CD4-positive, alpha-beta T cell (primary cell): ENCODE measurements around the gene FAM229A. TPM values are rescaled to one million over a fixed set of nuclear protein-coding genes. Genes with fewer than 3 reads are reported as not detected.

Experiments
- ATAC-seq: fragments of 200-7000 bp; cut with Tn5 transposase; one replicate; pipeline ENCODE4 v1.10.0; 2022; ENCODE audit warnings: mild to moderate bottlenecking; ENCODE audit not compliant: poor library complexity
- CTCF ChIA-PET: fragments of 350-600 bp; sonication (Branson Sonifier 250); formaldehyde crosslinking; loops from one replicate; lab custom pipeline; 2021; ENCODE audit warnings: antibody characterized with exemption, inconsistent platforms; lab: Charles Lee
- POLR2A ChIA-PET: fragments of 350-600 bp; sonication (Branson Sonifier 250); formaldehyde crosslinking; loops from one replicate; lab custom pipeline; 2021; ENCODE audit warnings: antibody characterized with exemption, inconsistent platforms; lab: Charles Lee
- DNase-seq, 14 experiments: peaks; one replicate each; pipeline ENCODE4 v3.0.0-alpha.2; 2013 to 2020; ENCODE audit warnings: mixed read lengths in 2 of 14
- H3K27ac ChIP-seq, 2 donors: one replicate each; pipeline versions ENCODE4 v1.5.1 to v1.7.0; 2013; ENCODE audit warnings: low read length in 2 of 2, low read depth in 1 of 2, mild to moderate bottlenecking in 1 of 2
- H3K27me3 ChIP-seq, 2 experiments: 1 replicate in 1 of 2; 2 replicates in 1 of 2; pipeline versions ENCODE4 v1.6.1 to v1.7.0; 2013; ENCODE audit warnings: low read length in 2 of 2, control low read depth in 1 of 2, mild to moderate bottlenecking in 1 of 2, moderate library complexity in 1 of 2; ENCODE audit not compliant: insufficient read depth in 2 of 2, control insufficient read depth in 1 of 2
- H3K36me3 ChIP-seq: one replicate; pipeline ENCODE4 v1.6.1; 2013; ENCODE audit warnings: low read length, control low read depth; ENCODE audit not compliant: insufficient read depth
- H3K4me1 ChIP-seq: one replicate; pipeline ENCODE4 v1.6.1; 2013; ENCODE audit warnings: low read length, control low read depth; ENCODE audit not compliant: insufficient read depth
- H3K4me3 ChIP-seq: one replicate; pipeline ENCODE4 v1.5.1; 2013; ENCODE audit warnings: mild to moderate bottlenecking, low read length, moderate library complexity
- H3K9me3 ChIP-seq, 2 experiments: 1 replicate in 1 of 2; 2 replicates in 1 of 2; pipeline versions ENCODE4 v1.6.1 to v1.7.0; 2013; ENCODE audit warnings: low read length in 2 of 2, mild to moderate bottlenecking in 2 of 2, control low read depth in 1 of 2, moderate library complexity in 1 of 2; ENCODE audit not compliant: control insufficient read depth in 1 of 2, insufficient read depth in 1 of 2
- H3K27ac Mint-ChIP-seq: one replicate; pipeline ENCODE4 v1.8.0; 2020; ENCODE audit warnings: mixed read lengths
- H3K27me3 Mint-ChIP-seq: one replicate; pipeline ENCODE4 v1.8.0; 2021; ENCODE audit warnings: mixed read lengths
- H3K36me3 Mint-ChIP-seq: one replicate; pipeline ENCODE4 v1.8.0; 2021; ENCODE audit warnings: low read depth, mixed read lengths
- H3K4me1 Mint-ChIP-seq: one replicate; pipeline ENCODE4 v1.8.0; 2021; ENCODE audit warnings: low read depth, mixed read lengths
- H3K4me3 Mint-ChIP-seq: one replicate; pipeline ENCODE4 v1.8.0; 2020; ENCODE audit warnings: mild to moderate bottlenecking, mixed read lengths
- H3K9me3 Mint-ChIP-seq: one replicate; pipeline ENCODE4 v1.8.0; 2020; ENCODE audit warnings: mixed read lengths
- CTCF ChIP-seq: fragments of 200-600 bp; IDR thresholded peaks from one replicate; pipeline ENCODE4 v1.8.0; 2022; ENCODE audit warnings: antibody characterized with exemption, mild to moderate bottlenecking
- intact Hi-C, 2 experiments: fragments of 100-400 bp; cut with DNase I in 1 of 2; cut with micrococcal nuclease in 1 of 2; formaldehyde crosslinking; loops; one replicate each; pipeline versions ENCODE4 v1.15.1 to v1.9.0; 2023 to 2025; cut with DNase I, micrococcal nuclease
- total RNA-seq, 174 experiments: library from RNA in 2 of 174; stranded (reverse) in 2 of 174; gene quantifications; one replicate each; pipeline ENCODE4 v1.2.3 and lab custom pipeline; 2021 to 2026

FAM229A gene
- total RNA-seq, 2 experiments from 2014 or later = 38.0 to 38.6 TPM

GRCh38 chr1:32332290-32333079, 29.8 kb downstream of the FAM229A start:
- Histone ChIP-seq H3K9me3 (no peaks in the 10 kb centered on the region), H3K27me3 (no peaks in the 10 kb centered on the region), H3K27ac (no peak overlapping the region), H3K4me3 (no peak overlapping the region), H3K4me1 (peaks cover 32% of the 10 kb centered on the region), H3K36me3 (peaks cover 62% of the 10 kb centered on the region)
- DNase-seq (no peak), ATAC-seq (no peak)
- no peaks in the 10 kb centered on the region for H3K9me3 Mint-ChIP-seq
- H3K4me1 Mint-ChIP-seq = peaks cover 41% of the 10 kb centered on the region
- H3K36me3 Mint-ChIP-seq = peaks cover 73% of the 10 kb centered on the region
- no peaks in the 10 kb centered on the region for H3K27me3 Mint-ChIP-seq
- H3K27ac Mint-ChIP-seq = peak overlapping the region; percentile 59
- TF ChIP-seq CTCF = no peak
- intact Hi-C loops = loop anchor here in 1 of 2 experiments (5.0 kb wide), 1 partner anchor 70 kb away; no protein-coding TSS in a partner anchor
- H3K4me3 Mint-ChIP-seq = peak overlapping the region; percentile 54
- ChIA-PET CTCF (interaction anchor here (1.6 to 2.0 kb wide), 3 partner anchors 40 to 92 kb away, joined by 5 to 6 read pairs (median 5); no protein-coding TSS in a partner anchor), POLR2A (interaction anchor here (0.6 to 2.4 kb wide), 7 partner anchors 10 to 92 kb away, joined by 3 to 17 read pairs (median 5); partner anchors contain the start of gene BSDC1)

GRCh38 chr1:32331549-32331948, 30.7 kb downstream of the FAM229A start:
- intact Hi-C loops = loop anchor here in 1 of 2 experiments (1.0 to 5.0 kb wide), 2 partner anchors 69 to 75 kb away; no protein-coding TSS in a partner anchor
- Histone ChIP-seq H3K4me1 (peaks cover 23% of the 10 kb centered on the region), H3K27ac (no peak overlapping the region), H3K9me3 (no peaks in the 10 kb centered on the region), H3K36me3 (peaks cover 71% of the 10 kb centered on the region), H3K4me3 (no peak overlapping the region), H3K27me3 (no peaks in the 10 kb centered on the region)
- DNase-seq (no peak), ATAC-seq (no peak)
- Mint-ChIP-seq H3K27me3 (no peaks in the 10 kb centered on the region), H3K36me3 (peaks cover 81% of the 10 kb centered on the region), H3K4me1 (peaks cover 32% of the 10 kb centered on the region), H3K9me3 (no peaks in the 10 kb centered on the region), H3K4me3 (peak overlapping the region; percentile 51), H3K27ac (peak overlapping the region; percentile 59)
- ChIA-PET CTCF (interaction anchor here (0.7 to 1.1 kb wide), 2 partner anchors 69 to 91 kb away, joined by 3 read pairs; no protein-coding TSS in a partner anchor), POLR2A (interaction anchor here (0.6 to 2.0 kb wide), 3 partner anchors 10 to 40 kb away, joined by 3 to 6 read pairs (median 4); no protein-coding TSS in a partner anchor)
- no peak for TF ChIP-seq CTCF

GRCh38 chr1:32330558-32331151, 31.6 kb downstream of the FAM229A start:
- Histone ChIP-seq H3K27me3 (no peaks in the 10 kb centered on the region), H3K36me3 (peaks cover 79% of the 10 kb centered on the region), H3K9me3 (no peaks in the 10 kb centered on the region), H3K27ac (no peak overlapping the region), H3K4me3 (no peak overlapping the region), H3K4me1 (peaks cover 18% of the 10 kb centered on the region)
- Mint-ChIP-seq H3K4me3 (no peak overlapping the region), H3K4me1 (peaks cover 32% of the 10 kb centered on the region), H3K27ac (peak overlapping the region; percentile 59), H3K27me3 (no peaks in the 10 kb centered on the region), H3K9me3 (no peaks in the 10 kb centered on the region), H3K36me3 (peaks cover 86% of the 10 kb centered on the region)
- TF ChIP-seq CTCF = no peak
- CTCF ChIA-PET = interaction anchor here (0.7 to 1.1 kb wide), 2 partner anchors 70 to 90 kb away, joined by 3 read pairs; no protein-coding TSS in a partner anchor
- no peak for ATAC-seq
- POLR2A ChIA-PET = interaction anchor here (1.4 kb wide), 1 partner anchor 9 kb away, joined by 4 read pairs; no protein-coding TSS in a partner anchor
- DNase-seq = no peak
- intact Hi-C loops = loop anchor here in 1 of 2 experiments (1.0 to 5.0 kb wide), 2 partner anchors 68 to 76 kb away; no protein-coding TSS in a partner anchor
